Measurements from ENCODE around the gene EXD3.

EXD3 gene

DNA sequence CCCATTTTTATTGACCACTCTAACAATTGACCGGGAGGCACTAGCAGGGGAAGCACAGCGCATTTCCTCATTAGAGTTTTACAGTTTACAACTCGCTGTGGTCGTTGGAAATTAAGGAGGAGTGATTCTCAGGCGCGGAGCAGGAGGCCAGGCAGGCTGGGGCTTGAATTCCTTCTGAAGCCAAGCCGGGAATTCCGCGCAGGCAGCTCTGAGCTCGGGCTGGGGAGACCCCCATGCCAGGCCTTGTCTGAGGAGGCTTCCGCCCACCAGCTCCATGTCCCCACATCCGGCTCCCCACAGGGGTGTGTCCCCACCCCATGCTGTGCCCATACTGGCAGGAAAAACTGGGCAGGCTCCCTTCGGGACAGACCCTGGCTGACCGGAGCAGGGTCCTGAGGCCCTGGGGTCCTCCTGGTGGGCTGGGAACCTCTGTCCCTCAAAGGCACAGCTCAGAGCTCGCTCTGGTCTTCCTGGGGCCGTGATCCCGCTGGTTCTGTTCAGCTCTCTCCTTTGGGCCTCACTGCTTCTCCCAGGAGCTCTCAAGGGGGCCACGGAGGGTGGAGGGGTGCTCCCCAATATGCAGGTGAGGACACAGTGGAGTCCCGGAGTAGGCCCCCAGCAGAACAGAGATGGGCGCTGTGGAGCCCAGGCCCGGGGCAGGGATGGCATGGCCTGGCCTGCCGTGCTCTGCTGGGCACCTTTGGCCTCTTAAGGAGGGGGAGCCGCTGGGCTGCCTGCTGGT, 119.6 kb downstream of the EXD3 start:
- DNase-seq: no peak

DNA sequence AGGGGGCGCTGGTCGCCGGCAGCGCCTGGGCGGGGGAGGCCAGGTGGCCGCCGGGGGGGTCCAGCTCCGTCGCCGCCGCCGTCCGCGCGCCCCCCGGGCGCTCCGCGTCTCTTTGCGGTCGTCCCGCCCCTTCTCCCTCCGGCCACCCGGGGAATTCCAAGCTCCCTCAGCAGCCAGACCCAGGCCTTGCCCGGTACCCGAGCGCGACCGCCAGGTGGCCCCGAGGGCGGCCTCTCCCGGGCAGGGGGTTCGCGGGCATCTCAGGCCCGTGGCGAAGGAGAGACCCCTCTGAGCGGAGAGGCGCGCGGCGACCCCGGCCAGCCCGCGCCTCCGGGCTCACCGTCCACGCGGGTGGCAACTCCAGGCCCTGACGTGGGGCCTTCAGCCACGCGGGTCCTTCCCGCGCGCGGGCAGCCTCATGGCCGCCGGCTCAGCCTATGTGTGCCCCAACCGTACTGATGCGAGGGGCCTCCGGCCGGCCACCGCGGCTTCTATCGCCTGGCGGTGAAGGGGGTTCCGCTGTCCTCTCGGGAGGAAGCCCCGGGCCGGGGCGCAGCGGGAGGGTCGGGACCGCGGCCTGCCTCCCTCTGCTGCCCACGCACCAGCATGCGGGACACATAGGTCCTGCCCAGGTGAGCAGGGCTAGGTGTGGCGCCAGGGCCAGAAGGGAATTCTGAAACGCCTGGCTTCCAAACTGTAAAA, 120.4 kb downstream of the EXD3 start:
- peak in 1 of 2 experiments; percentile 65 for DNase-seq

DNA sequence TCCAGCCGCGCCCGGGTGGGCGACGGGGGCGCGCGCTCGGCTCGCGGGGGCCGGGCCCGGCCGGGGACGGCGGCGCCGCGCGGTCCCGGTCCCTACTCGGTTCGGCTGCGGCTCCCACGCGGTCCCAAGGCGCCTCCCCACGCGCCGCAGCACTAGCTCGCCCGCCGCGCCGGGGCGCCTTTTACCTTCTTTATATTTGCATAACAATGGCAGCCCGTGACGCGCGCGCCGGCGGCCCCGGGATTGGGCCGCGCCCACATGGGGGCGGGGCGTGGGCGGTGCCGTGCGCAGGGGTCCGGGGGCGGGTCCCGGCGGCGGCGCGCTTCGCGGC, 120.9 kb downstream of the EXD3 start, which contains the start of gene NRARP:
NRARP (minus strand) TSS at position 154 of the 331 bp plus-strand sequence. CDS start 343 bp downstream, outside the sequence.
- DNase-seq: peak; percentile 33 to 80

DNA sequence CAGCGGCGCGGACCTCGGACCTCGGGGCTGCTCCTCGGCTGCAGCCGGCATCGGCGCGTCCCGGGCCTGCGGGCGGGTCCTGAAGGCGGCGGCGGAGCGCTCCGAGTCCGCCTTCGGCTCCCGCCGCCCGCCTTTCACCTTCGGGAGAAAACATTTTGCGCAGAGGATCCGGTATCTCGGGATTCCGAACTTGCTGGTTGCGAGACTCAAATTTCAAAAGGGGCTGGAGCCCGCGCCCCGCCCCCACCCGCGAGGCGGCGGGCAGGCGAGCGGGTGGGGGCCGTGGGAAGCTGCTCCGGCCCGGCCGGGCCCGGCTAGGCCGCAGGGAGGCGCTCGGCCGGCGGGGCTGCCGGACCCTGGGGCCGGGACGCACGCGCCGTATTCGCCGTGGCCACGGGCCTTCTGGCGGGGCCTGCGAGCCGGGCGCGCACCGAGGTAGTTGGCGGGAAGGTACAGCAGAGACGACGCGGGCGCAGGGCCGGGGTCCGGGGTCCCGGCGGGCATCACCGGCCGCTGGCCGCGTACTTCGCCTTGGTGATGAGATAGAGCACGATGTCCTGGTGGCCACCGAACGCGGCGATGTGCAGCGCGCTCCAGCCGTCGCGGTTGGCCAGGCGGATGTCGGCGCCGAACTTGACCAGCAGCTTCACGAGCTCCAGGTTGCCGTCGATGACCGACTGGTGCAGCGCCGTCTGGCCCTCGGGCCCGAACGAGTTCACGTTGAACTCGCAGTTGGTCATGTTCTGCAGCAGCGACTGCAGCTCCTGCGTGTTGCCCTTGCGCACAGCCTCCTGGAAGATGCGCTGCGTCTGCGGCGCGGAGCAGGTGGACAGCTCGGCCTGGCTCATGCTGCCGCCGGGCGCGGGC, 121.6 kb downstream of the EXD3 start:
- DNase-seq: peak in 1 of 2 experiments; percentile 64

DNA sequence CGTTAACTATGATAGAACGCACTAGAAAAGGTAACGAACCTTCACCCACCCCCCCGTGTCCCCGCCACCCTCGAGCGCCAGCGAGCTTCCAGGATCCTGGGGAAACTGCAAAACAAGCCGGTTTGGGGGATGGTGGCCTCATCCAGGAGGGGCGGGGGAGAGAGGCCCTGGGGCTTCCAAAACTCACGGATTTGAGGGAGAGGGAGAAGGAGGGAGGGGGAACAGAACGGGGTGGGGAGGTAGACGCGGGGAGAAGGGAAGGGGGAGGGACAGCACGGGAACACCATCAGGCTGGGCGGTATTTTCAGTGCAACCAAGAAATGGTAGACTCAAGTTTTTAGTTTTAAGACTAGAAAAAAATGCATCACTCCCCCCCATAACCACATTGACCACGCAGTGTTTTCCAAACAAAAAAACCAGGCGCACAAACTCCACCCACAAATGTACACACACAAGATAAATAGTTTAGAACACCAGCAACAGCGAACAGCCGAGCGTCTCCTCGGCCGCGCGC, 122.3 kb downstream of the EXD3 start:
- DNase-seq: peak in 1 of 2 experiments; percentile 47

DNA sequence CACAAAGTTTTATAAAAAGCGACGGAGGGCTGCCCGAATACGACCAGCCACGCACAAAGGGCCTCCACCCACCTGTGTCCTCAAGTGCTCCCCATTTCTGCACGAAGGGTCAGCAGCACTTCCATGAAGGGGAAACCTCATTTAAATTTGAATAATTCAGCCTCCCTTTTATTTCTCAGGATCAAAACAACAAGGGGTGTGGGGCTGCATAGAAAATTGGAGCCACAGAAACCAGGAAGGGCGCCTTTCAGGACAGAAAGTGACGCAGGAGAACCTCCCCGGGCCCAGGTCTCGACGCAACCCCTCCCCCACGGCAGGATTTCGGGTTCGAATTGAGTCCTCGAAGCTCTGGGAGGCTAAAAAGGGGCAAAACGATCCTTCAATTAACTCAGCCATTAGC, 123.0 kb downstream of the EXD3 start:
- DNase-seq: no peak

DNA sequence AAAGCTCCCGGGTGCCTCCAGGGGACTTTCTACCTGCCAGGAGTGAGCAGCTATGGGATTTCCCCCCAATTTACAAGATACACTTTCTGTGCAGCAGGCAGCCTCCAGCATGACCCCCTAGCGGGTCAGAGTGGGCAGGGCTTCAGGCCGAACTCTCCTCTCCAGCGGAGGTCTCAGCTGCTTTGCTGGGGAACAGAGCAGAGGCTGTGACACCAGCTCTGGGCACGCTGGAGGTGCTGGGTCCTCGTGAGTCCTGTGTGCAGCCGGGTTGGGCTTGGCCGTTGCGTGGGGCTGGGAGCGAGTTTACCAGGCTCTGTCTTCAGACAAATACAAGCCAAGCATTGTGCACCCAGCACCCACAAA, 123.8 kb downstream of the EXD3 start:
- DNase-seq: no peak

DNA sequence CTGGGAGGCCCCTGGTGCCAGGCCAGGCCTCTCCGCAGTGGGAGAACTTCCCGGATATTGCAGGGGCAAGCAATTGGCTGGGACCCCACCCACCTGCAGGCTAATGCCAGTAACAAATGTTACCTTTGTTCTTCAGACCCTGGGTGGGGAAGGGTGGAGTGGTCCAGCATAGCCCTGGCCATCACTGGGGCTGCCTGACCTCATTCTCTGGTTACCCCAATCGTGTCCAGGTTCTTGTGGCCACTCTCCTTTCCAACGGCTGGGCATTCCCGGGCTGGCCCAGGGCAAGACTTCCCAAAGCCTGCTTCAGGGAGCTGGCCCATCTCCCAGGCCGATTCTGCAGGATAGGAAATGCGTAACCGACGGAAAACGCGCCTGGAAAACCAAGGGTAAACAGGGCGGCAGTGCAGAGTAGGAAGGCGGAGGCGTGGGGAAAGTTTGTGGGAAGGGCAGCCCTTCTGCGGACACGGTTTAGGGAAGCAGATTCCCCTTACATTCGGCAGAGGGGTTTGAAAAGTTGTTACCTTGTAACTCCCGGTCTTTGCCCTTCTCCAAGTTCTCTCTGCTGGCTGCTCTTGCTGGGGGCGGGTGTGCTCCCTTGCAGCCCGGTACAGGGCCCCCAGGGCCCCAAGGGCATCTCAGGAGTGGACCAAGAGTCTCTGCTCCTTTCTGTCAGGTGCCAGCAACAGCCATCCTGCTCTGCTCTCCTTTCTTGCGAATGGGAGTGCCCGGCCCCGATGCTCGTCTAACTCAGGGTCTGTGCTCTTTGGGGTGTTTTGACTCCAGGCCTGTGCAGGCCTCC, 124.4 kb downstream of the EXD3 start:
- no peak for DNase-seq

DNA sequence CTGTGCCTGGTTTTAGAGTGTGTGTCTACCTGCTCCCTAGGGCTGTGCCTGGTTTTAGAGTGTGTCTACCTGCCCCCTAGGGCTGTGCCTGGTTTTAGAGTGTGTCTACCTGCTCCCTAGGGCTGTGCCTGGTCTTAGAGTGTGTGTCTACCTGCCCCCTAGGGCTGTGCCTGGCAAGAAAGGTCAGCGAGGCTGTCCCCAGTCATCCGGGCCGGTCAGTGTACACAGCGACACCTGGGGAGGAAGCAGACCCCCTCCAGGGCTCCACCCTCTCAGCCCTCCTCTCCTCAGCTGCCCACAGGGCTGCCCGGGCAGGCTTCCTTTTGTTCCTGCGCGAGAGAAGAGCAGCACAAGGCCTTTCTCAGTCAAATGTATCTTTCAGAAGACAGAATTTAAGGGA, 125.0 kb downstream of the EXD3 start:
- DNase-seq: no peak

DNA sequence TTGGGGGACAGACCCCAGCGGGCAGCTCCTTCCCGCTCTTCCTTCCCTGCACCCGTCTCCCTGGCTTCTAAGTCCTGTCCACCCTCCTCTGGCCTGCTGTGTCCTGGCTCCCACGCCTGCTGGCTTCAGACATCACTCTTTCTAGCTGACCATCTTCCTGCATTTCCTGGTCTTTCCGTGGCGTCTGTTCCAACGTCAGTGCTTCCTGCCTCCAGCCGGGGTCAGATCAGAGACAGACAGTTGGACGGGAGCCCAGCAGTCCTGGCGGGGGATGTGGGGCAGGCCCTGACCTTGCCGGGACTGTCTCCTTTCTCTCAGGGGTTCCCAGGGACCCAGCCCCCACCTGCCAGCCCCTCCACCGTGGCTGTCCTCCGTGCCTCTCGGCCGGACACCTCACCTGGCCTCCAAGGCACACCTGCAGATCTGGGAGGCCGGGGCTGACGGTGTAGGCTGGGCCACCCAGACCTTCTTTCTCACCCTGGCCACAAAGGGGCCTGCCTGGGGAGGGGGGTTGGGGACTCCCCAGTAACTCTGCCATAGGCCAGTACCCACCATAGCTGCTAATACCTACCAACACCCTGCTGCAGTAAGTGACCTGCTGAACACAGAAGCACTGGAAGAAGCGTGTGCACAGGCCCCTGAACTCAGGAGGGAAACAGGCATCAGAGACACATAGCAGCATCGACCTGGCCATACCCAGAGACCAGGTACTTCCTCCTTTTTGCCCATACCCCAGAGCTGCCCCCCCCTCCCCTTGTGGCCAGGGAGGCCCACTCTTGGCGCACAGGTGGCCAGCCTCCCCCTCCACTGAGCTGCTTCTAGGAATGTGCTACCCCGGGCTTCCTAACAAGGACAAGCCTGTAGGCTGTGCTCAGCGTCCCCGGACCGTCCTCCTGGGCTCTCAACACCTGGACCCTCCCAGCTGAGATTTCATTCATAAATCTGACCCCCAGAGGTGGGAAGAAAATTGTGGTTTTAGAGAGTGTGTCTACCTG, 126.0 kb downstream of the EXD3 start:
- DNase-seq: no peak

DNA sequence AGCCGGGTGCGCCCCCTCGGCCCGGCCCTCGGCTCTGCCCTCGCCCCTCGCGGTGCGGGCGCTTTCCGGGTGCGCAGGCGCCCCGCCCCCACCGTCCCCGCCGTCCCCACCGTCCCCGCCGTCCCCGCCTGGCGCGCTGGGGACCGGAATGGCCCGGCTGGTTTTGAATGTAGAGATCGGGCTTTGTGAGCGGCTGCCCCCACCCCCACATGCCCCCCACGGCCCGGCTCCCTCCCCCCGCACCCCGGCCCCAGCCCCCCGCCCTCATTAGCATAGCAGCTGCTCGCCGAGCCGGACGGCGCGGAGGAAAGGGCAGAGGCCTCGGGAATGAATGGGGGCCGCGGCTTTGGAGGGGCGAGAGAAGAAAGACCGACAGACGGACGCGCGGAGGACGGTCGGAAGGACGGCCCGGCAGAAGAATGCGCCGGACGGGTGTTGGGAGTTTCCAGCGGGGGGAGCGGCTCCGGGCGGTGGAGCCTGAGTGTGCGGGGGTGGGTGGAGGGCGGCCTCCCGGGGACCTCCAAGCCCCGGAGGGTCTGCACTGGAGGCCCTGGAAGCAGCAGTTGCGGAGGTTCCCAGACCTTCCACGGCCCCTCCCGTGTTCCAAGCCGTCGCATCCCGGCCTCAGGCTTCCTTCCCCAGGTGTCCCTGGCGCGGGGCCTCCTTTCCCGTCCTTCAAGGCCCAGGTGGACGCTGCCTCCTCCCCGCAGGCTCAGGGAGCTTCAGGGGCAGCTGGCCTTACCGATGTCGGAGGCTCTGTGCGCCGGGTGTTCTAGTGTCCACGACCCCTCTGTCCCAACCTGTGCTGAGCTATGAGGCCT, 126.9 kb downstream of the EXD3 start:
- DNase-seq: no peak

DNA sequence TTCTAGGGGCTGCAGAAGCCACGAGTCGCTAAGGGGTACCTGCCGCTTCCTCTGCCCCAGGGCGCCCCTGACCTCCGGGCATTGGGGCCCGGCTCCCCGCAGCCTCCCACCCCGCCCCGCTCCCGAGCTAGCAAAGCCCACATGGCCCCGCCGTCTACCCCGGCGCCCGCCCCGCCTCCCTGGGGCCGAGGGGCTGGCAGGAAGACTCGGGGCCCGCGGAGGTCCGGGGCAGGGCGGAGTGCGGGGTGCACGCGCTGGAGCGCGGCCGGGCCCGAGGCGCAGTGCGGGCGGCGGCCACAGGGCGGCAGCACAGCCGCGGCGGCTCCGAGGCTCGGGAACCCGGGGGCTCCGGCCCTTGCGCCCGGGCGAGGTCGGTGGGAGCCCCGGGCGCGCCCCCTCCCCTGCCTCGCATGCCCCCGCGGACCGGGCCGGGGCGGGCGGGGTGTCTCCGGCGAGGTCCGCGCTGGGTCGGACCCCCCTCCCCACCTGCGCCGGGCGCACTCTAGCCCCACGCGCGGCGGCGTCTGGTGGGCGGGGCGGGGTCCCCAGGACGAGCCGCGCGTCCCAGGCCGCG, 127.6 kb downstream of the EXD3 start:
- no peak for DNase-seq

DNA sequence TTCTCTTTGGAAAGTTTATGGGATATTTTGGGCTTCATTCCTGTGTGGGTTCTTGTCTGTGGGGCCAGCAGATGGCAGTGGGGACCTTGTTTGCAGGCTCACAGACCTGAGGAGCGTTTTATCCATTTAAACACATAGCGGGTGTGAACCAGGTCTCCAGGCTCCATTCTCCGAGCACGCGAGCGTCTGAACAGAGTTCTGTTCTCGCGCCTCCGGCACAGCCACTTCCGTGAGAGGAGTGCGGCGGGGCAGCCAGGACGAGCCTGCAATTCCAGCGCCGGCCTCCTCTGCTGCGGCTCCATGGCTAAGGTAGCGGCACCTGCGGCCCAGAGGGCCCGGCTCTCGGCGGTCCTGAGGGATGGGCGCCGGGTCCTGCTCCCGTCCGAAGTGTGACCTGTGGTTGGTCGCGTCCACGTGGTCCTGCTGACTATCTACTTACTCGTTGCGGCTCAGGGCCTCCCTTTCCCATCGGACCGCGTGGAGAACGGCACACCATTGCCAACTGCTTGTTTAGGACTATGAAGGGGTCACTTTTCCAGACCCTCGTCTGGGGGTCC, 128.2 kb downstream of the EXD3 start:
- DNase-seq: no peak

DNA sequence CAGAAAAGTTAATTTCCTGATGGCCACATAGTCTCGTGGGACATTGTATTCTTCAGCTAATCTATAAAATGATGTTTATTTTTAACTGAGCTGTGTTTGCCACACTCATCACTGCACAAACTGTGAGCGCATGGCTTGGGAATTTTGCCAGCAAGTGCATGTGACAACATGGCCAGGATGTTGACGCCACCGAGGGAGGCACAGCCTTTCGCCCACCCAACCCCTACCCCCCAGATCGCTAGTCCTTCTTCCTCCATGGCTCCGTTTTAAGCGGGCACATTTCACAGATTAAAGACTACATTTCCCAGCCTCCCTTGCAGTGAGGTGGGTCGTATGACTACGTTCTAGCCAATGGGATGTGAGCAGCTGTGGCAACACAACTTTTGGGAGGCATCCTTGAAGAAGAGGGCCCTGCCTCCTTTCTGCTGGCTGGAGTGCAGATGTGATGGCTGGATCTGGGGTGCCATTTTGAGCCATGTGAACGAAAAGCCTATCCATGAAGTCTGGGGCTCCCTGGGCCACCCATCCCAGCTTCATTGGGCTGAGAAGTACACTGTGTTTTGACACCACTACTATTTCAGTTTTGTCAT, 128.8 kb downstream of the EXD3 start:
- peak in 1 of 2 experiments; percentile 55 for DNase-seq

DNA sequence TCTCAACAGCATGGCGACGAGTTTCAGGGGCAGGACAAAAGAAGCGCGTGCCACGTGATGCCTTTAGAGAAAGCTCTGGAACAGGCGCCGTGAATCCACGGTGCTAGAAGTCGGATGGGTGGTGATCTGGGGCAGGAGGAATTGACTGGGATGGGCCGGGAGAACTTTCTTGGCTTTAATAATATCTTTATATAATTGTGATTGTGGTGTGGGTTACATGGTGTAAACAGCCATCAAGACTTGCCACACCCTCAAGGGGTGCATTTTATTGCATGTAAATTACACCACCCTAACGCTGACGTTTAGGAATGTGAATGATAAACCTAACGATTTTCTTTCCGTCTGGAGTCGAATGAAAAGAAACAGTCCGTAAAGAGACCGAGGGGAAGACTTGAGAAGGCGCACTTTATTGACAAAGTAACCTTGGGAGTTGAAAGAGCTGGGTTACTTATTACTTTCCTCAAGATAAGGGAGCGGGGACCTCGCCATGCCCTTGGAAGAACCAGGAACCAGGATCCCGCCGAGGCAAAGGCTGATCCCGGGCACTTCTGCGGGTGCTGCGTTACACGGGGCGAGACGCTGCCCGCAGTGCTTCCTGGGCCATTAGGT, 129.4 kb downstream of the EXD3 start:
- DNase-seq: no peak

DNA sequence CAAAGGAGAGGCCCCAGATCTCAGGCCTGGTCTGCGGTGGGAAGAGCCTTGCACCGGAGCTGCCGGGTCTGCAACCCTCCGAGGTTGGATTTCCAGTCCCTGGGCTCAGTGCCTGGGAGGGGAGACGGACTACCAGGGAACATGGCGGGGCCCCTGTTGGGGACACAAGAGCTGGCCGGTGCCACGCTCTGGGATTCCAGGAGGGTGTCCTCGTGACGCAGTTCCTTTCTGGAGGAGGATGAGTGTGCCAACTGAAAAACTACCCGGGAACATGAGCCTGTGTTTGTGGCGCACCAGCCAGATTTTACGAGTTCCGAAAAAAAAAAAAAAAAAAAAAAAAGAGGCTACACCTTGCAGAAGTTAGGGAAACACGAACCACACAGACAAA, 129.9 kb downstream of the EXD3 start:
- no peak for DNase-seq

DNA sequence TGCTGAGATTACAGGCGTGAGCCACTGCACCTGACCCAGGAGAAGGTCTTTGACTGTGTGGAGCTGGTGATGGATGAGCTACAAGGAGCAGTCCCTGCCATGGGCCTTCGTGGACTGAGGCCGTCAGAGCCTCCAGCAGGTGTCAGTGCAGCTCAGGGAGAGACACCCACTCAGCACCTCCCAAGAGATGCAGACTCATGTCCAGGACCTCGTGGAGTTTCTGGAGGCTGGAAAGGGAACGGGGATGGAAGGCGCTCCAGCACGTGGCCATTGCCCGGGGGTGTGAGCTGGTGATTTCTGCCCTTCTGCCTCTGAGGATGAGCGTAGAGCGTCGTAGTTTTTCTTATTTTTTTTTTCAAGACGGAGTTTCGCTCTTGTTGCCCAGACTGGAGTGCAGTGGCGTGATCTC, 136.0 kb downstream of the EXD3 start:
- peak; percentile 67 to 71 for DNase-seq

DNA sequence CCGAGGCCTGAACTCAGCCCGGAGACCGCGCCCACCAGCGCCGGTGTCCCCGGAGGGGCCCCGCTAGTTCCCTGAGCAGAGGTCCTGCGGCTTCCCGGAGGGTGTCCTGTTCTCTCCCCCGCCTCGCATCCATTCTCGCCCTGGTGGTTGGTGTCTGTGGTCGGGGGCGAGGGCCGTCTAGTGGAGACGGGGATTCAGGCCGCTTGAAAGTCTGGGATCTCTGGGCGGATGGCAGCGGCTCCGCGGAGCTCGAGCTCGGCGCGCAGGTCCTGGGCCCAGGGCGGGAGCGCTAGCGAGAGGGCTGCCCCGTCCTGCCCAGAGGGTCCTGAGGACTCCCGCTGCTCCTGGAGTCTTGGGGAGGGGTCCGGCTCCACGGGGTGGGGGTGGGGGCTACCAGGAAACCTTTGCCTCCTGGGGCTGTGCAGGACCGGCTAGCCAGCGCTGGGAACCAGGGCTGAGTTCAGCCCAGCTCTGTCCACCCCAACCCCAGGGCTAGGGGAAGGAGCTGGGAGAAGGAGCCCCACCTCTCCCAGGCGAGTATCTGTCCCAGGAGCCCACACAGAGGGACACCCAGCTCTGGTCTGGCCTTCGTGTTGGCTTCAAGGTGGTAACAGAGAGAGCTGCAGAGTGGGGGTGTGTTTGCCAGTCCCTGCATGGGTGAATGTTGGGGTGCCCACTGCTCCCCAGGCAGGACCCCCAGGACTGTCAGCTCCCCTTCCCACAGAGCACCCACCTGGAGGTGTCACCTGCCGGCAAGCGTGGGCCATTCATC, 141.4 kb downstream of the EXD3 start:
- DNase-seq: no peak
